ENCODE results near the gene ZNF385B. TPM values are rescaled to one million over a fixed set of nuclear protein-coding genes. Genes with fewer than 3 reads are reported as not detected.

The ZNF385B gene
- total RNA-seq, 1 donor from 2014 or later = 1.9 TPM

DNA sequence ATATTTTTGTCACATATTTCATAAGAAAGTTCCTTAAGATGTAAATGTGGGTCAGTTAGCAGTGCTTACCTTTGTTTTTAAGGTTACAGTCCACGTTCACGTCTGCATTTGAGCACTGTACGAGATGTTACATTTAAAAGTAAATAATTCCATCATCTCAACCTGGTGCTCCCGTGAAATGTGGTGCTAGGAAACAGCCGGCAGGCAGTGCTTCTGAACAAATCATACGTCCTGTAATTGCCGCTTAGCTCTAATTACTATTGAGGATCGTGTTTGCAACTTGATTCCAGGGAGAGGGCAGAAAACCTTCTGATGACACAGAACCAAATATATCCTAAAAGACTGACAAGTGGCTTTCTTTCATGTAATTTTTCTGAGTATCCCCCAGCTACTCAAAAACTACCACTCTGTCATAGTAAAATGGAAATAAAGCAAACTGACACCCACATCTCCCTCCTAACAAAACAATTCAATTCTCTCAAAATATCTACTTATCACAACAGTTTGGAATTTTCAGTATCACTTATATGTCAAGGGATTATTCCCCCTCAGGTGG, 299.0 kb downstream of the ZNF385B start:
- Mint-ChIP-seq H3K9me3 (no peaks in the 10 kb centered on the region), H3K4me3 (no peak overlapping the region), H3K27me3 (peaks cover 3% of the 10 kb centered on the region), H3K27ac (no peak overlapping the region), H3K36me3 (no peaks in the 10 kb centered on the region), H3K4me1 (ENCODE audit: unreplicated experiment) (peaks cover 20% of the 10 kb centered on the region)
- no peak for DNase-seq (ENCODE audit: extremely low spot score, unreplicated experiment)
- TF ChIP-seq, protein P1, sequence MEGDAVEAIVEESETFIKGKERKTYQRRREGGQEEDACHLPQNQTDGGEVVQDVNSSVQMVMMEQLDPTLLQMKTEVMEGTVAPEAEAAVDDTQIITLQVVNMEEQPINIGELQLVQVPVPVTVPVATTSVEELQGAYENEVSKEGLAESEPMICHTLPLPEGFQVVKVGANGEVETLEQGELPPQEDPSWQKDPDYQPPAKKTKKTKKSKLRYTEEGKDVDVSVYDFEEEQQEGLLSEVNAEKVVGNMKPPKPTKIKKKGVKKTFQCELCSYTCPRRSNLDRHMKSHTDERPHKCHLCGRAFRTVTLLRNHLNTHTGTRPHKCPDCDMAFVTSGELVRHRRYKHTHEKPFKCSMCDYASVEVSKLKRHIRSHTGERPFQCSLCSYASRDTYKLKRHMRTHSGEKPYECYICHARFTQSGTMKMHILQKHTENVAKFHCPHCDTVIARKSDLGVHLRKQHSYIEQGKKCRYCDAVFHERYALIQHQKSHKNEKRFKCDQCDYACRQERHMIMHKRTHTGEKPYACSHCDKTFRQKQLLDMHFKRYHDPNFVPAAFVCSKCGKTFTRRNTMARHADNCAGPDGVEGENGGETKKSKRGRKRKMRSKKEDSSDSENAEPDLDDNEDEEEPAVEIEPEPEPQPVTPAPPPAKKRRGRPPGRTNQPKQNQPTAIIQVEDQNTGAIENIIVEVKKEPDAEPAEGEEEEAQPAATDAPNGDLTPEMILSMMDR (conservative IDR thresholded peaks at IDR 0.05) = no peak

DNA sequence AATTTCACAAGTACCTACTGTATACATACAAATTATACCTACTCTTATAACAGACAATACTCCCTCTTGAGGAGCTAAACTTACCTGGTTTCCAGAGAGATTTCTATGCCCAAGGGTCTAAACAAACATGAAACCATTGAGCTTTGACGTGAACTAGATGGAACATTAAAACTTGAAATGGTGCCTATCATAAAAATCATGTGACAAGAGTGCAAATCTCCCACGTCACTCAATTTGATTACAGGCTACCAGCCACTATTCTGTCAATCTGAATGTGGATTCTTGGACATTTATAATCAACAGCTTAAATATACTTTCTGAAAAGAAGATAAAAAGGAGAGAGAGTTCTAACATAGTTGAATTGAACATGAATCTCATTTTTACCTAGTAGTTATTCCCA, 299.7 kb downstream of the ZNF385B start:
- peaks cover 20% of the 10 kb centered on the region for H3K4me1 Mint-ChIP-seq (ENCODE audit: unreplicated experiment)
- H3K27ac Mint-ChIP-seq = no peak overlapping the region
- TF ChIP-seq, protein P1 (conservative IDR thresholded peaks at IDR 0.05) = no peak
- DNase-seq (ENCODE audit: extremely low spot score, unreplicated experiment) = no peak
- no peaks in the 10 kb centered on the region for H3K9me3 Mint-ChIP-seq
- peaks cover 3% of the 10 kb centered on the region for H3K27me3 Mint-ChIP-seq
- H3K36me3 Mint-ChIP-seq = no peaks in the 10 kb centered on the region
- peak overlapping the region; percentile 55 for H3K4me3 Mint-ChIP-seq

- Mint-ChIP-seq H3K4me3 (peak overlapping the region; percentile 0), H3K9me3 (no peaks in the 10 kb centered on the region), H3K4me1 (ENCODE audit: unreplicated experiment) (peaks cover 20% of the 10 kb centered on the region), H3K27me3 (peaks cover 3% of the 10 kb centered on the region), H3K36me3 (no peaks in the 10 kb centered on the region), H3K27ac (no peak overlapping the region)
- no peak for DNase-seq (ENCODE audit: extremely low spot score, unreplicated experiment)
- TF ChIP-seq, protein P1 (conservative IDR thresholded peaks at IDR 0.05) = no peak
Observed at GRCh38 chr2:179560257-179560735, 301.1 kb downstream of the ZNF385B start.

DNA sequence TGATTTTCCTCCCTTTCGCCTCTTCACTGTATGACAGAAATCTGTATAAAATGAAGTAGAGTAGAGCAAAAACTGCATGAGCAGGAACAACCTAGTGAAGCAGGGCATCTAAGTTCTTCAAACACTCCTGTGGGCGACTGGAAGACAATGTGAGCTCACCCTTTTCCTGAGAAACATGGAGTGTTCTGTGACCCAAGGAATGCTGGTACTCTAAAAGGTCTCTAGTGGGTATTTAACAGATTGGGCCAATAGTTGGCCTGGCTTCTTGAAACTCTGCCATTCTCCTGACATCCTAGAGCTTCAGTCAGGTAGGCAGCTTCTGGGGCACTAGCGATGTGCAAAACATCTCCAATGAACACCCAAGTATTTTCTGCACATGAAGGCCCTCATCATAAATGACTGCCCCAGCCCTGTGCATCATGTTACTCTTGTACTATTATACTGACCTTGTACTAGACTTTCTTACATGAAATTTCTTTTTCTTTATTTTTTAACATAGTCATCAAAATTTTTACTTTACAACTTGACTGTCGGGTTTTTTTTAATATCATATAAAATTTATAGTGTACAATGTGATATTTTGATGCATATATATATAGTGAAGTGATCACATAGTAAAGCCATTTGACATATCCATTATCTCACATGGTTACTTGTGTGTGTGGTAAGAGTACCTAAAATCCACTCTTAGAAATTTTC, 302.2 kb downstream of the ZNF385B start:
- no peaks in the 10 kb centered on the region for H3K9me3 Mint-ChIP-seq
- TF ChIP-seq, protein P1 (conservative IDR thresholded peaks at IDR 0.05) = no peak
- H3K27ac Mint-ChIP-seq = no peak overlapping the region
- peaks cover 20% of the 10 kb centered on the region for H3K4me1 Mint-ChIP-seq (ENCODE audit: unreplicated experiment)
- H3K27me3 Mint-ChIP-seq = peaks cover 3% of the 10 kb centered on the region
- H3K36me3 Mint-ChIP-seq = no peaks in the 10 kb centered on the region
- H3K4me3 Mint-ChIP-seq = no peak overlapping the region
- DNase-seq (ENCODE audit: extremely low spot score, unreplicated experiment) = no peak

GRCh38 chr2:179558010-179558934, 303.1 kb downstream of the ZNF385B start:
- no peak for DNase-seq (ENCODE audit: extremely low spot score, unreplicated experiment)
- H3K27ac Mint-ChIP-seq = peak overlapping the region; percentile 17
- H3K9me3 Mint-ChIP-seq = no peaks in the 10 kb centered on the region
- TF ChIP-seq, protein P1 (conservative IDR thresholded peaks at IDR 0.05) = no peak
- H3K4me3 Mint-ChIP-seq = no peak overlapping the region
- H3K36me3 Mint-ChIP-seq = no peaks in the 10 kb centered on the region
- peaks cover 3% of the 10 kb centered on the region for H3K27me3 Mint-ChIP-seq
- peaks cover 20% of the 10 kb centered on the region for H3K4me1 Mint-ChIP-seq (ENCODE audit: unreplicated experiment)

Measured in type B pancreatic cell (in vitro differentiated cells).